Bronchial epithelial cell (primary cell): ENCODE data around the gene TRPV3. TPM values are rescaled to one million over a fixed set of nuclear protein-coding genes. Genes with fewer than 3 reads are reported as not detected.
"Not testable (repeated sequence)": the region's sequence is repeated elsewhere in the genome, so short reads cannot be mapped to it uniquely, and the experiment has no call there.

Experiments
- DNase-seq: peaks from one replicate; pipeline ENCODE4 v3.0.0-alpha.2; 2010; ENCODE audit warnings: low read depth
- FAIRE-seq: peaks from 2 replicates; lab custom pipeline; 2011; peaks lifted over from hg19 to GRCh38; lab: Jason Lieb, UNC
- H3K27me3 ChIP-seq: 2 replicates; pipeline ENCODE4 v1.5.1; 2011; ENCODE audit warnings: low read length; ENCODE audit not compliant: control insufficient read depth, insufficient read depth
- H3K36me3 ChIP-seq: 2 replicates; pipeline ENCODE4 v1.5.1; 2011; ENCODE audit warnings: low read length; ENCODE audit not compliant: control insufficient read depth, insufficient read depth
- H3K4me3 ChIP-seq: 2 replicates; pipeline ENCODE4 v1.5.1; 2011; ENCODE audit warnings: mild to moderate bottlenecking, low read depth, low read length, control low read depth
- CTCF ChIP-seq: IDR thresholded peaks from 2 replicates; pipeline ENCODE4 v1.5.1; 2011; ENCODE audit warnings: mild to moderate bottlenecking, moderate library complexity, low read length, control low read depth, inconsistent platforms; ENCODE audit not compliant: insufficient read depth, severe bottlenecking
- total RNA-seq: library from RNA; depleted of rRNA; stranded (reverse); fragments of >200 nt; gene quantifications from 2 replicates; pipeline ENCODE4 v1.2.1, GENCODE V29; 2014

Gene TRPV3
- total RNA-seq, 1 donor from 2014 or later, result 0.79 TPM

- no peak for TF ChIP-seq CTCF
- Histone ChIP-seq H3K4me3 (no peak overlapping the region), H3K36me3 (no peaks in the 10 kb centered on the region), H3K27me3 (no peaks in the 10 kb centered on the region)
- DNase-seq, result no peak
- peak; percentile 82 for FAIRE-seq
These were observed 33.6 kb downstream of the TRPV3 start for GRCh38 chr17:3524024-3524423.

- not testable (repeated sequence) for H3K36me3 ChIP-seq, H3K4me3 ChIP-seq, FAIRE-seq, H3K27me3 ChIP-seq, DNase-seq
These were observed 38.1 kb downstream of the TRPV3 start for GRCh38 chr17:3519472-3519871.

GRCh38 chr17:3514873-3515272 is 42.7 kb downstream of the TRPV3 start:
- FAIRE-seq, result peak; percentile 23
- Histone ChIP-seq H3K36me3 (no peaks in the 10 kb centered on the region), H3K4me3 (no peak overlapping the region), H3K27me3 (no peaks in the 10 kb centered on the region)
- TF ChIP-seq CTCF, result no peak
- DNase-seq, result no peak

- FAIRE-seq, H3K4me3 ChIP-seq, H3K27me3 ChIP-seq, H3K36me3 ChIP-seq, DNase-seq: not testable (repeated sequence)
These were observed 43.4 kb downstream of the TRPV3 start for GRCh38 chr17:3514167-3514566.

GRCh38 chr17:3513305-3514035 is 44.1 kb downstream of the TRPV3 start:
- no peak for FAIRE-seq
- Histone ChIP-seq H3K27me3 (no peaks in the 10 kb centered on the region), H3K36me3 (no peaks in the 10 kb centered on the region), H3K4me3 (no peak overlapping the region)
- no peak for DNase-seq
- no peak for TF ChIP-seq CTCF

- Histone ChIP-seq H3K4me3 (no peak overlapping the region), H3K36me3 (no peaks in the 10 kb centered on the region), H3K27me3 (no peaks in the 10 kb centered on the region)
- no peak for FAIRE-seq
- no peak for TF ChIP-seq CTCF
- no peak for DNase-seq
These were observed 45.0 kb downstream of the TRPV3 start for GRCh38 chr17:3512505-3513171.
